Suprapubic skin (tissue), 4 donors: Measurements from ENCODE around the gene TRPM2.

ENCODE experiments used
- EP300 ChIP-seq: sonication (generic); formaldehyde crosslinking; IDR thresholded peaks from one replicate; pipeline ENCODE4 v1.6.1; 2017; ENCODE audit warnings: antibody characterized with exemption
- POLR2A ChIP-seq, 2 donors: fragments of 450-650 bp; IDR thresholded peaks; one replicate each; pipeline ENCODE4 v1.6.1; 2017; ENCODE audit warnings: antibody characterized with exemption in 2 of 2, mild to moderate bottlenecking in 2 of 2, moderate library complexity in 2 of 2
- POLR2AphosphoS5 ChIP-seq, 3 donors: sonication (generic); formaldehyde crosslinking; IDR thresholded peaks; one replicate each; pipeline ENCODE4 v1.6.1; 2017; ENCODE audit warnings: antibody characterized with exemption in 3 of 3
- TF ChIP-seq, protein P1 (sequence below), 2 donors: fragments of 200-600 bp in 1 of 2; fragments of 450-650 bp in 1 of 2; sonication (generic) in 1 of 2; IDR thresholded peaks; one replicate each; pipeline ENCODE4 v1.5.1; 2016 to 2019; ENCODE audit warnings: antibody characterized with exemption in 2 of 2, mild to moderate bottlenecking in 1 of 2, moderate library complexity in 1 of 2

DNA sequence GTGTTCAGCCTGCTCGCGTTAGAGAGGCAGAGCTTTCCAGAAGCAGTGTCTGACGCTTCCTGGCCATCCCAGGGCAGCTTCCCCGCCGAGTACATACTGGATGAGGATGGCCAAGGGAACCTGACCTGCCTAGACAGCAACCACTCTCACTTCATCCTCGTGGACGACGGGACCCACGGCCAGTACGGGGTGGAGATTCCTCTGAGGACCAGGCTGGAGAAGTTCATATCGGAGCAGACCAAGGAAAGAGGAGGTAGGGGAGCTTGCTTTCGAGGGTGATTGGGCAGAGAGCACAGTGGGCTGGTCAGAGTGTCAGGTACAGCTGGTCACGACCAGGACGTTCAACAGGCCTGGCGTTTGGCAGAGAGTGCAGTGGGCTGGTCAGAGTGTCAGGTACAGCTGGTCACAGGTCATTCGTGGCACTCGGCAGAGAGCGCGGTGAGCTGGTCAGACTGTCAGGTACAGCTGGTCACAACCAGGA lies 22.4 kb downstream of the TRPM2 start:
- TF ChIP-seq, protein P1, sequence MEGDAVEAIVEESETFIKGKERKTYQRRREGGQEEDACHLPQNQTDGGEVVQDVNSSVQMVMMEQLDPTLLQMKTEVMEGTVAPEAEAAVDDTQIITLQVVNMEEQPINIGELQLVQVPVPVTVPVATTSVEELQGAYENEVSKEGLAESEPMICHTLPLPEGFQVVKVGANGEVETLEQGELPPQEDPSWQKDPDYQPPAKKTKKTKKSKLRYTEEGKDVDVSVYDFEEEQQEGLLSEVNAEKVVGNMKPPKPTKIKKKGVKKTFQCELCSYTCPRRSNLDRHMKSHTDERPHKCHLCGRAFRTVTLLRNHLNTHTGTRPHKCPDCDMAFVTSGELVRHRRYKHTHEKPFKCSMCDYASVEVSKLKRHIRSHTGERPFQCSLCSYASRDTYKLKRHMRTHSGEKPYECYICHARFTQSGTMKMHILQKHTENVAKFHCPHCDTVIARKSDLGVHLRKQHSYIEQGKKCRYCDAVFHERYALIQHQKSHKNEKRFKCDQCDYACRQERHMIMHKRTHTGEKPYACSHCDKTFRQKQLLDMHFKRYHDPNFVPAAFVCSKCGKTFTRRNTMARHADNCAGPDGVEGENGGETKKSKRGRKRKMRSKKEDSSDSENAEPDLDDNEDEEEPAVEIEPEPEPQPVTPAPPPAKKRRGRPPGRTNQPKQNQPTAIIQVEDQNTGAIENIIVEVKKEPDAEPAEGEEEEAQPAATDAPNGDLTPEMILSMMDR (IDR thresholded peaks at IDR 0.05): no peak
- no peak for TF ChIP-seq EP300
- no peak for TF ChIP-seq POLR2A (IDR thresholded peaks at IDR 0.05)
- no peak for TF ChIP-seq POLR2AphosphoS5 (IDR thresholded peaks at IDR 0.05)
